MM.1S (cell line): ENCODE results near the gene ENO3.
"Not testable (repeated sequence)": the region's sequence is repeated elsewhere in the genome, so short reads cannot be mapped to it uniquely, and the experiment has no call there.

Source experiments
- DNase-seq: peaks from one replicate; pipeline ENCODE4 v3.0.0-alpha.2; 2015
- H2AFZ ChIP-seq: fragments of 300-600 bp; sonication (generic); 2 replicates; pipeline ENCODE4 v1.6.0; 2016; ENCODE audit warnings: antibody characterized with exemption, low read length
- H3F3A ChIP-seq: fragments of 300-600 bp; sonication (generic); 2 replicates; pipeline ENCODE4 v1.6.1; 2016; ENCODE audit warnings: mild to moderate bottlenecking, antibody characterized with exemption, low read length, moderate library complexity, mixed read lengths; ENCODE audit not compliant: insufficient read depth
- H3K27ac ChIP-seq: fragments of 300-600 bp; sonication (generic); 2 replicates; pipeline ENCODE4 v1.5.1; 2016; ENCODE audit warnings: mild to moderate bottlenecking, low read length
- H3K27me3 ChIP-seq: fragments of 300-600 bp; sonication (generic); replicated peaks from 2 replicates; pipeline ENCODE4 v1.6.0; 2016; ENCODE audit warnings: low read length; ENCODE audit not compliant: insufficient read depth
- H3K36me3 ChIP-seq: fragments of 300-600 bp; sonication (generic); replicated peaks from 2 replicates; pipeline ENCODE4 v1.6.1; 2016; ENCODE audit warnings: mild to moderate bottlenecking, low read length, mixed read lengths; ENCODE audit not compliant: insufficient read depth
- H3K4me1 ChIP-seq: fragments of 300-600 bp; sonication (generic); 2 replicates; pipeline ENCODE4 v1.6.1; 2016; ENCODE audit warnings: low read length, mixed read lengths
- H3K4me2 ChIP-seq: fragments of 300-600 bp; sonication (generic); 2 replicates; pipeline ENCODE4 v1.6.0; 2016; ENCODE audit warnings: low read depth, low read length
- H3K4me3 ChIP-seq: fragments of 300-600 bp; sonication (generic); 2 replicates; pipeline ENCODE4 v1.5.1; 2016; ENCODE audit warnings: low read length, mixed read lengths
- H3K79me2 ChIP-seq: fragments of 300-600 bp; sonication (generic); 2 replicates; pipeline ENCODE4 v1.6.1; 2016; ENCODE audit warnings: mixed run types, low read length, mixed read lengths
- H3K9ac ChIP-seq: fragments of 300-600 bp; sonication (generic); 2 replicates; pipeline ENCODE4 v1.6.1; 2016; ENCODE audit warnings: low read length, mixed read lengths
- H3K9me2 ChIP-seq: fragments of 300-600 bp; sonication (generic); replicated peaks from 2 replicates; pipeline ENCODE4 v1.6.1; 2016; ENCODE audit warnings: mild to moderate bottlenecking, low read length, mixed read lengths; ENCODE audit not compliant: insufficient read depth
- H3K9me3 ChIP-seq: fragments of 300-600 bp; sonication (generic); replicated peaks from 2 replicates; pipeline ENCODE4 v1.6.1; 2016; ENCODE audit warnings: mild to moderate bottlenecking, low read length, mixed read lengths; ENCODE audit not compliant: insufficient read depth
- H4K20me1 ChIP-seq: fragments of 300-600 bp; sonication (generic); 2 replicates; pipeline ENCODE4 v1.6.1; 2016; ENCODE audit warnings: mild to moderate bottlenecking, low read length, moderate library complexity, mixed read lengths; ENCODE audit not compliant: insufficient read depth
- EZH2 ChIP-seq: fragments of 300-600 bp; sonication (generic); optimal IDR thresholded peaks from 2 replicates; pipeline ENCODE3; 2017; ENCODE audit warnings: low read depth, mild to moderate bottlenecking, antibody characterized with exemption, low read length, mixed read lengths
- EZH2phosphoT487 ChIP-seq: fragments of 300-600 bp; sonication (generic); IDR thresholded peaks from 2 replicates; pipeline ENCODE4 v1.6.1; 2018; ENCODE audit warnings: antibody characterized with exemption, low read length
- TF ChIP-seq, protein P1 (sequence below): fragments of 300-600 bp; sonication (generic); IDR thresholded peaks from 2 replicates; pipeline ENCODE4 v1.5.1; 2016; ENCODE audit warnings: antibody characterized with exemption, low read length, mixed read lengths

The ENO3 gene

DNA sequence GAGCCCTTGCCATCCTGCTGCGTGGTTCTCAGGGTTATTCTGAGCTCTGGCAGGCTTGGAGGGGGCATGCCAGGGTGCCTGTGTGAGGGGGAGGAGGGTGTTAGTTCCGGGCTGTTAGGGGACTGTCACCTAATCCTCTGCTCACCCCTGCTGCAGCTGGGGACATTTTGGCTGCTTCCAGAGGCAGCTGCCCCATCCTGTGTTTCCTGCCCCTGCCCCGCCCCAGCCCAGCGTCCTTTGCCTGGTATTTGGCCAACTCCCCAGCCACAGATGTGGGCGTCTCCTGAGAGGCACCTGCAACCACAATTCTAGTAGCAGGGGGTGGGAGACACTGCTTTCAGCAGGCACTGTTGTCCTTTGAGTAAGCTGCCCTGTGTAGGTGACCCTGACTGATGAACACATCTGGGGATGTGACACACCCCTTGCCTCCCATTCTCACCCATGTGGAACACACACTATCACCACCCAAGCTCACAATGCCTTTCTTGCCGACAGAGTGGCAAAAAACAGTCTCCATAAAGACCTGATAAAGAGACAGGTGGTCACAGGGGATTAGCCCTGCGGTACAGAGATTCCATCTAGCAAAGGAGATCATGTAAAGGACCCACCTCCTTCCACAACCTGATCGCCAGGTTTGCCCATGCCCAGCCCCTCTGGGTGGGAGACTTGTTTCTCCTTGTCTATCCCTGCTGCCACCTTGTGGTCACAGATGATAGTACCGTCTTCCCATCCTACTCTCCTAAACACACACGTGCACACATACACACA lies 47.7 kb upstream of the ENO3 start, which contains the start of gene CHRNE:
TSS of gene CHRNE (minus strand) at position 48 of the 768 bp plus-strand sequence. CDS start at position 13, 35 bp downstream.
- H3K4me2 ChIP-seq, result peak within 1 kb of the TSS; percentile 77
- H3K27me3 ChIP-seq, result no peaks in the 10 kb centered on the region
- H3K27ac ChIP-seq, result peak within 1 kb of the TSS; percentile 12; the same call in 1 of the 2 replicates
- H3K9ac ChIP-seq, result no peak within 1 kb of the TSS
- H3K4me3 ChIP-seq, result peak within 1 kb of the TSS; percentile 37
- peak within 1 kb of the TSS; percentile 43 for H2AFZ ChIP-seq
- no peaks in the 10 kb centered on the region for H3K9me3 ChIP-seq
- DNase-seq, result peak; percentile 67
- H3K9me2 ChIP-seq, result no peaks in the 10 kb centered on the region
- peaks cover 12% of the 10 kb centered on the region for H3K4me1 ChIP-seq
- H3K79me2 ChIP-seq, result no peaks in the 10 kb centered on the region
- no peaks in the 10 kb centered on the region for H3K36me3 ChIP-seq
- H4K20me1 ChIP-seq, result no peaks in the 10 kb centered on the region
- TF ChIP-seq, protein P1, sequence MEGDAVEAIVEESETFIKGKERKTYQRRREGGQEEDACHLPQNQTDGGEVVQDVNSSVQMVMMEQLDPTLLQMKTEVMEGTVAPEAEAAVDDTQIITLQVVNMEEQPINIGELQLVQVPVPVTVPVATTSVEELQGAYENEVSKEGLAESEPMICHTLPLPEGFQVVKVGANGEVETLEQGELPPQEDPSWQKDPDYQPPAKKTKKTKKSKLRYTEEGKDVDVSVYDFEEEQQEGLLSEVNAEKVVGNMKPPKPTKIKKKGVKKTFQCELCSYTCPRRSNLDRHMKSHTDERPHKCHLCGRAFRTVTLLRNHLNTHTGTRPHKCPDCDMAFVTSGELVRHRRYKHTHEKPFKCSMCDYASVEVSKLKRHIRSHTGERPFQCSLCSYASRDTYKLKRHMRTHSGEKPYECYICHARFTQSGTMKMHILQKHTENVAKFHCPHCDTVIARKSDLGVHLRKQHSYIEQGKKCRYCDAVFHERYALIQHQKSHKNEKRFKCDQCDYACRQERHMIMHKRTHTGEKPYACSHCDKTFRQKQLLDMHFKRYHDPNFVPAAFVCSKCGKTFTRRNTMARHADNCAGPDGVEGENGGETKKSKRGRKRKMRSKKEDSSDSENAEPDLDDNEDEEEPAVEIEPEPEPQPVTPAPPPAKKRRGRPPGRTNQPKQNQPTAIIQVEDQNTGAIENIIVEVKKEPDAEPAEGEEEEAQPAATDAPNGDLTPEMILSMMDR, result peak; percentile 75
- no peak for TF ChIP-seq EZH2
- peaks cover 11% of the 10 kb centered on the region for H3F3A ChIP-seq

DNA sequence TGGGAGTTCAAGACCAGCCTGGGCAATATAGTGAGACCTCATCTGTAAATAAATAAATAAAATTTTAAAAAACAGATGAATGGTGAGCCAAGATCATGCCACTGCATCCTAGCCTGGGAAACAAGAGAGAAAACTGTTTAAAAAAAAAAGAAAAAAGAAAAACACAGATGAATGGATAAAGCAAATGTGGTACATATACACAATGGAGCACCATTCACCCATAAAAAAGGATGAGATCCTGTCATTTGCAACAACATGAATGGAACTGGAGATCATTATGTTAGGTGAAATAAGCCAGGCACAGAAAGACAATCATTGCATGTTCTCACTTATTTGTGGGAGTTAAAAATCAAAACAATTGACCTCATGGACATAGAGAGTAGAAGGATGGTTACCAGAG lies 44.3 kb upstream of the ENO3 start:
- H3K27me3 ChIP-seq, H3K9ac ChIP-seq, DNase-seq, H2AFZ ChIP-seq, H3K36me3 ChIP-seq, H3K9me2 ChIP-seq, H3K79me2 ChIP-seq, H3K4me2 ChIP-seq, H4K20me1 ChIP-seq, H3K4me3 ChIP-seq, H3K9me3 ChIP-seq, H3K27ac ChIP-seq: not testable (repeated sequence)
- Histone ChIP-seq H3K4me1 (peaks cover 12% of the 10 kb centered on the region), H3F3A (peaks cover 11% of the 10 kb centered on the region)

DNA sequence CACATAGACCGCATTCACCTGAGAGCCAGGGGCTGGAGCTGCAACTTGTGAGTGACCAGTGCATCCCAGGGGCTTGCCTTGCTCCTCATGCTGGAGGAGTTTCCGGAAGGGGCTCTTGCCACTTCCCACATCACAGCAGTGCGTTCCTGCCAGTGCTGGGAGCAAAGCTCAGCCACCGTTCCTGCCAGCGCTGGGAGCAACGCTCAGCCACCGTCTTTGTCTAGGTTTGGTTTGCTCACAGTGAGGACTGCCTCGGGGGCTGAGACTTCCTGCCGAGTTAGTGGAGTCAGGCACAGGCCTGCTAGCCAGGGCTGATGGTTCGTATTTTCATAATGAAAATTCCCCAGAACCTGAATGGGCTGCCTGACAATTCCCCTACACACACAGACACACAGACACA lies 42.6 kb upstream of the ENO3 start:
- no peaks in the 10 kb centered on the region for H3K79me2 ChIP-seq
- H3K27me3 ChIP-seq, result no peaks in the 10 kb centered on the region
- H3F3A ChIP-seq, result peaks cover 4% of the 10 kb centered on the region
- no peak overlapping the region for H2AFZ ChIP-seq
- H3K4me1 ChIP-seq, result peaks cover 2% of the 10 kb centered on the region
- TF ChIP-seq EZH2phosphoT487 (no peak), EZH2 (no peak)
- TF ChIP-seq, protein P1, result no peak
- H3K4me2 ChIP-seq, result no peak overlapping the region
- H3K4me3 ChIP-seq, result no peak overlapping the region
- H3K9me3 ChIP-seq, result no peaks in the 10 kb centered on the region
- H3K36me3 ChIP-seq, result no peaks in the 10 kb centered on the region
- H3K9me2 ChIP-seq, result no peaks in the 10 kb centered on the region
- DNase-seq, result no peak
- no peak overlapping the region for H3K27ac ChIP-seq
- no peaks in the 10 kb centered on the region for H4K20me1 ChIP-seq
- no peak overlapping the region for H3K9ac ChIP-seq
